ENCODE results near the gene ALOX12B. TPM values are rescaled to one million over a fixed set of nuclear protein-coding genes. Genes with fewer than 3 reads are reported as not detected.

The ALOX12B gene
- total RNA-seq, 1 donor = not detected

DNA sequence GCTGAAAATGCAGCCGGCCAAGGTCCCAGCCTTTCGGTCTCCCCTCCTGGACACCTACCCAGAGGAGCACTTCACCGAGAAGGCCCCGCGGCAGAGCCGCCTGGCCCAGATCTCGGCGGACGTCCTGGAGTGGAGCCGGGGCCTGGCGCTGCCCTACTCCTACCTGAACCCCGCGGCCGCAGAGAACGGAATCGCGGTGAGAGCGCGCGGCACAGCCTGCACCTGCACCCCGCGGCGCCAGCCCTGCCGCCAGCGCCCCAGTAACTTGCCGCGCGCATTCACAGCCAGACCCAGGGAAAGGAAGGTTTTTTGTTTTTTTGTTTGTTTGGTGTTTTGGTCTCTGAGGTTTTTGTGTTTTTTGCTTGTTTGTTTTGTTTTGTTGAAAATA, 15.2 kb downstream of the ALOX12B start:
- no peak overlapping the region for H3K4me3 ChIP-seq (ENCODE audit: low read depth, low read length)
- TF ChIP-seq, protein P1, sequence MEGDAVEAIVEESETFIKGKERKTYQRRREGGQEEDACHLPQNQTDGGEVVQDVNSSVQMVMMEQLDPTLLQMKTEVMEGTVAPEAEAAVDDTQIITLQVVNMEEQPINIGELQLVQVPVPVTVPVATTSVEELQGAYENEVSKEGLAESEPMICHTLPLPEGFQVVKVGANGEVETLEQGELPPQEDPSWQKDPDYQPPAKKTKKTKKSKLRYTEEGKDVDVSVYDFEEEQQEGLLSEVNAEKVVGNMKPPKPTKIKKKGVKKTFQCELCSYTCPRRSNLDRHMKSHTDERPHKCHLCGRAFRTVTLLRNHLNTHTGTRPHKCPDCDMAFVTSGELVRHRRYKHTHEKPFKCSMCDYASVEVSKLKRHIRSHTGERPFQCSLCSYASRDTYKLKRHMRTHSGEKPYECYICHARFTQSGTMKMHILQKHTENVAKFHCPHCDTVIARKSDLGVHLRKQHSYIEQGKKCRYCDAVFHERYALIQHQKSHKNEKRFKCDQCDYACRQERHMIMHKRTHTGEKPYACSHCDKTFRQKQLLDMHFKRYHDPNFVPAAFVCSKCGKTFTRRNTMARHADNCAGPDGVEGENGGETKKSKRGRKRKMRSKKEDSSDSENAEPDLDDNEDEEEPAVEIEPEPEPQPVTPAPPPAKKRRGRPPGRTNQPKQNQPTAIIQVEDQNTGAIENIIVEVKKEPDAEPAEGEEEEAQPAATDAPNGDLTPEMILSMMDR (IDR thresholded peaks at IDR 0.05; ENCODE audit: insufficient read depth, low read depth, low read length) = no peak
- DNase-seq (ENCODE audit: low read depth) = no peak

DNA sequence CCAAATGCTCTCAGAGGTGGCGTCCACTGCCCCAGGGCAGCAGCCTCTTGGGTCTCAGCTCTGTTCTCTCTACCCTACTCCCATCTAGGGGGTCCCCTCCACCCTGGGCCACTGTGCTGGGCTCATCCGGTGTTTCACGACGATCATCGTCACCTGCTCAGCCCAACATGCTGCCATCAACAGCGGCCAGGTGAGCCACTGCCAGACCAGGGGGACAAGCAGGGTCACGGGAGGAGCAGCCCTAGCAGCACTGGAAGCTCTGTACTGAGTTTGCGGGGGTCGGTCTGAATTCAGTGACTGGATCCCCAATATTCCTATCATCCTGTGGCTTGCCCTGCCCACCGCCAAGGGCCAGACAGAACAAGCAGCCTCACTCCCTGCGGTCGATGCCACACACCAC, 16.0 kb downstream of the ALOX12B start:
- DNase-seq (ENCODE audit: low read depth) = no peak

DNA sequence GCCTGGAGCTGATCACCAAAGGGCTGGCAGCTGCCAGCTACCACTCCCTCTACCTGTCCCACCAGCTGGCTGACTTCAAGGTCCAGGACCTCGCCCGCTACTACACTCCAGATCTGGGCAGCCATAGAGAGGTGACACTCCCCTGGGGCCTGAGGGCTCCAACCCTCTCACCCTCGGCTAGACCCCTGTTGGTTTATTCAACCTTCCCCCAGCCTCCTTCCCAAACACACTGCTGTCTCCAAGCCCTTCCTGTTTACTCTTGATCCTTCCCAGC, 18.0 kb downstream of the ALOX12B start:
- no peak overlapping the region for H3K4me3 ChIP-seq (ENCODE audit: low read depth, low read length)
- no peak for DNase-seq (ENCODE audit: low read depth)
- TF ChIP-seq, protein P1 (IDR thresholded peaks at IDR 0.05; ENCODE audit: insufficient read depth, low read depth, low read length) = no peak

More for the DNA sequence above, 16.0 kb downstream of the ALOX12B start:
- H3K4me3 ChIP-seq (ENCODE audit: low read depth, low read length) = no peak overlapping the region
- TF ChIP-seq, protein P1 (IDR thresholded peaks at IDR 0.05; ENCODE audit: insufficient read depth, low read depth, low read length) = no peak

DNA sequence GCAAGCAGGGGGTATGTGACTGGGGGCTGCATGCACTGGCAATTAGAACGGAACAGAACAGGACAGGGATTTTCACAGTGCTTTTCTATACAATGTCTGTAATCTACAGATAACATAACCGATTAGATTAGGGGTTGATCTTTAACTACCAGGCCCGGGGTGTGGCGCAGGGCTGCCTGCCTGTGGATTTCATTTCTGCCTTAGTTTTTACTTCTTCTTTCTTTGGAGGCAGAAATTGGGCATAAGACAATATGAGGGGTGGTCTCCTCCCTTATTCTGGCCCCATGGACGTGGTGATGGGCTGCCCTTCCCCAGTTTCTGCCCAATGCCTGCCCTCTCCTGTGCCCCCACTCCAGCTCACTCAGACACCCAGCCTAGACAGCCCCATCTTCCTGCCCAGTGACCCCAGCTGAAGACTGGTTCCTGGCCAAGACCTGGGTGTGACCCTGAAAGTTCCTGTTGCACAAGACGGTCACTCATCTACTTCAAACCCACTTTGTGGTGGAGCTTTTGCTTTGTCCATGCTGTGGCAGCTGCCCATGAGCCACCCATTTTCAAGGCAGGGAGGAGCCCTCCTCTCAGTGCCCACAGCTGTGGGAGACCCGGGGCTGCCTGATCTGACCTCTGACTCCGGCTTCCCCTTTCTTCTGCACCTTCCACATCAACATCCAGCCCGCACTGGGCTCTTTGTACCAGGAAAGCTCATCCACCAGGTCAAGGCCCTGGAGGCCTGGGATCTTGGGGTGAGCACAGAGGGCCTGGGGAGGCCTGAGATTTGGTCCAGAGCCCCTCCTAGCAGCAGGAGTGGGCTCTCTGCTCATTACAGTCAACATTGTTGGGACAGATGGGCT, 18.6 kb downstream of the ALOX12B start:
- DNase-seq (ENCODE audit: low read depth) = no peak
- TF ChIP-seq, protein P1 (IDR thresholded peaks at IDR 0.05; ENCODE audit: insufficient read depth, low read depth, low read length) = no peak
- no peak overlapping the region for H3K4me3 ChIP-seq (ENCODE audit: low read depth, low read length)

DNA sequence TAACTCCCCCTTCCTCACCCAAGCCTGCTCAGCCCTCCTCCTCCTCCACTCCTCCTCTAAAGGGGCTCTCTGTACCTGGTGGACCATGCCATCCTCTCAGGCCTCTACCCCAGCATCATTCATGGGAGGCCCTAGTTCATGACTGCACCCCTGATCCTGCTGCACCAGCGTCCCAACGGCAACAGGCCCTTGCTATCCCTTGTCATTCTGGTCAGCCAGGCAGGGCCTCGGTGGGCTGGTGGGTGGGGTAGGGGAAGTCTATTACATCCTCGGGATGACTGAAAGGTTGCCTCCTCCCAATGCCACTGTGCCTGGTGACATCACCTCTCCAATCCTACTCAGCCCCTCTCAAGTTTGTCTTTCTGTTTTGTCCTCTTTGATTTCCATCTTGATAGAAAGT, 19.7 kb downstream of the ALOX12B start:
- H3K4me3 ChIP-seq (ENCODE audit: low read depth, low read length) = no peak overlapping the region
- TF ChIP-seq, protein P1 (IDR thresholded peaks at IDR 0.05; ENCODE audit: insufficient read depth, low read depth, low read length) = no peak
- no peak for DNase-seq (ENCODE audit: low read depth)

DNA sequence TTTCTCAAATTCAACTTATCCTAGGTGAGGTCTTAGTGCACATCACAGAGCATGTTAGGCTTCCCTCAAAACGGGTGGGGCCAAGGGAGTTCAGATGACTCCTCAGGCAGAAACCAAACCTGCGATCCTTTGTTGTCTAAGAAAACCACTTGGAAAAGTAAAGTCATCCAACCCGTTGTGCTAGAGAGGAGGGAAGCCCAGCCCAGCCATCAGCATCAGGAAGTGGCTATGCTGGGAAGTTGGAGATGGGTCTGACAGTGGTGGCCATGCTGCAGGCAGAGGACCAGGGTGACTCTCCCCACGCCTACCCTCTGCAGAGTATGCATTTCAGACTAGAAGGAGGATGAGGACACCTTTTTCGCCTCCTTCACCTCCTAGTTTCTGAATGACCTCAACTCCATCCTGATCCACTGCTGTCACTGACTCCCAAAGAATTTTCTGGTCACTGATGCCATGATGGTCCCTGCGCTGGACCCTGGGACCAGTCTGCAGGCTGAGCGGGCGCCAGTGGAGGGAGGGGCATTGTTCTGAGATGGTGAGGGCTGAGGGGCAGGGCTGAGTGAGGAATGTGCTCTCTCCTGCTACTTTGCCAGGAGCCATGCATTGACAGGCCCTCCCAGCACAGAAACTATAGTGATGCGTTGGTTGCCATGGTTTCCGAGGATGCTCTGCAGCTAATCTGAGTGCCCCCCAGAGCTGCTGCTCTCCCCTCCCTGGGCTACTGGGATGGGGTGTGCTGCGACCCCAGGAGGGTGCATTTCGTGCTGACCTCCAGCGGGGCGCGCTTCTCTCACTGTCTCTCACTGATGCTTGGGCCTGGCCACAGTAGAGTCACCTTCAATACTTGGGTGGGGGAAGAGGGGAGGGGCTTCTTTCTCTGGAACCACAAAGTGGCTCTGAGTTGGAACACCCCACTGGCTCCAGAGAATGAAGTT, 20.4 kb downstream of the ALOX12B start:
- DNase-seq (ENCODE audit: low read depth) = no peak
- TF ChIP-seq, protein P1 (IDR thresholded peaks at IDR 0.05; ENCODE audit: insufficient read depth, low read depth, low read length) = no peak
- no peak overlapping the region for H3K4me3 ChIP-seq (ENCODE audit: low read depth, low read length)
